GM12872 (cell line): ENCODE measurements around the gene KHDC4.

Source experiments
- CTCF ChIP-seq: IDR thresholded peaks from 3 replicates; pipeline ENCODE4 v1.5.1; 2011; ENCODE audit warnings: low read depth, mild to moderate bottlenecking, low read length, moderate library complexity; ENCODE audit not compliant: insufficient read depth

The KHDC4 gene

DNA sequence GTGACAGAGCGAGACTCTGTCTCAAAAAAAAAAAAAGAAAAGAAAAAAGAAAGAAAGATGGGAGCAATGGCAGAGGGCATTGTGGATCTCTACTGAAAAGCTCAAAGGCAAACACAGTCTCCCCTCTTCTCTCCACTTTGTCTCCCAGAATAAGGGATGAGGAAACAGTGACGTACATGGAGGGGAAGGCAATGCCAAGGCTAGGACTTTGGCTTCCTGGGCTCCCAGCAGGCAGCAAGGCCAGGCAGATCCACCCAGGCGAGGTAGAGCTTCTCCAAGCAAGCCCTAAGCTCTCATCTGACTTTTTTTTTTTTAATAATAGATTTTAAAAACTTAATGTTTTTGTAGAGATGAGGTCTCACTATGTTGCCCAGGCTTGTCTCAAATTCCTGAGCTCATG lies 39.5 kb upstream of the KHDC4 start:
- no peak for TF ChIP-seq CTCF

GRCh38 chr1:155971910-155972809 lies 37.9 kb upstream of the KHDC4 start:
- no peak for TF ChIP-seq CTCF

- TF ChIP-seq CTCF, result no peak
These were observed 36.4 kb upstream of the KHDC4 start for GRCh38 chr1:155970531-155971167.

DNA sequence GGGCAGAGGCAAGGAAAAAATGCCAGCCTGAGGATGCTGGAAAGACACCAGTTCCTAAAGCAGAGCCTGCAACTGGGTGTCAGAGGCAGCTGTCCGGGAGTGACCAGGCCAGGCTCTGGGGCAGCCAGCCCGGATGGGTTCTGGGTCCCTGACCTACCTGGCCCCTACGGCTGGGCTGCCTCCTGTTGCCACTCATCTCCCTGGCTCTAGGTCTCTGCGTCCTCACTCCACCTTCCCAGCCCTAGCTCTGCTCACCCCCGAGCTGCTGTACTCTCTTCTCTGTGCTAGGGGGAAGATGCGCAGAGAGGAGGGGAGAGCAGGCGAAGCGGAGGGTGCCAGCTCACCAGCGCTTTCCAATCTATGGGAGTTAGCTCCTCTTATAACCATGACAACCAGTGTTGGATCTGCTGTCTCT lies 35.2 kb upstream of the KHDC4 start:
- TF ChIP-seq CTCF, result no peak

DNA sequence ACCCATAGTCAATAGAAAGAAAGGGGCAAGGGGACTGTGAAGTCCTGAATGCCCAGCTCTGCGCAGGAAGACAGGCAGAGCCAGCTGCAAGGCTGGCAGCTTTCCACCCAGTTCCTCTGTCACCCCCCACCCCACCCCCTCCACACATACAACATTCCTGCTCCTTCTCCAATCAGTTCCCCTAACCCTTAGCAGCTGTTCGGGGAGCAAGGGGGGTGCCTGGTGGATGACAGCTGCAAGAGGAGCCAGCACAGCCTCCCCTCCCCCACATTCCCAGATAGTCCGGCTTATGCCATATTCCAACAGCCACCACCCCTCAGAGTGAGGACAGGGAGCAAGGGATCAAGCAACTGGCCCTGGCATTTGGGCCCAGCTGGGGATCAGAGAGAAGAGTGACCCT lies 34.5 kb upstream of the KHDC4 start:
- no peak for TF ChIP-seq CTCF

GRCh38 chr1:155968051-155968400 lies 33.8 kb upstream of the KHDC4 start:
- no peak for TF ChIP-seq CTCF

DNA sequence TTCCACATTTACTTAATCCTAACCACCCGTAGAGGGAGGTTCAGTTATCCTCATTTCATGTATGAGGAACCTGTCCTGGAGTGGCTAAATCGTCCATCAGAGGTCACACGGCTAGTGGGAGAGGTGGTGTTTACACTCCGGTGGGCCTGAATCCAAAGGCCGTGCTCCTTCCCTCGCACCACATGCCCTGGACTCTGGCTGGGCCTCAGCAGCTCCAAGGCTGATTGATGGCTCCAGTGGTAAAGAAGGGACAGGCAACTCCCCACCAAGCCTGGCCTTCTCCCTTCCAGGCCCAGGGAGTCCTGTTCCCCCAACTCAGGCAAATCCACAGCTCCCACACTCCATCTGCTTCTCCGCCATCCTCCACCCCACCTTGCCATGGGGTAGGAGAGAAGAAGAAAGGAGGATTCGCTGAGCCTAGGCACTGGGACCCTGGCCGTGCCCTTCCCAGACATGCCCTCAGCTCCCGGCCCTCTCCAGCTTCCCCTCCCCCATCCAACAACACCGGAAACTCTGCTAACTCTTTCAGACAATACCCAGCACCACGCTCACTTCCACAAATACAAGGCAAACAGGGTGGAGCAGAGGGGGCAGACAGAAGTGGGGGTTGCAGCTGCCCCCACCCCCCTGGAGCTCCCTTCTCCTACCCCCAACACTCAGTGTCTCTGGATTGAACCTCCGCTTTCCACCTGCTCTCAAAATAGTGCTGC lies 33.3 kb upstream of the KHDC4 start:
- TF ChIP-seq CTCF, result no peak
